HG03442 (cell line): ENCODE data around the gene COP1.

Experiments used
- ATAC-seq: cut with Tn5 transposase; IDR thresholded peaks from one replicate; pipeline ENCODE4 v1.9.1; 2021; ENCODE audit warnings: mild to moderate bottlenecking, moderate library complexity; ENCODE audit not compliant: unreplicated experiment

The COP1 gene

DNA sequence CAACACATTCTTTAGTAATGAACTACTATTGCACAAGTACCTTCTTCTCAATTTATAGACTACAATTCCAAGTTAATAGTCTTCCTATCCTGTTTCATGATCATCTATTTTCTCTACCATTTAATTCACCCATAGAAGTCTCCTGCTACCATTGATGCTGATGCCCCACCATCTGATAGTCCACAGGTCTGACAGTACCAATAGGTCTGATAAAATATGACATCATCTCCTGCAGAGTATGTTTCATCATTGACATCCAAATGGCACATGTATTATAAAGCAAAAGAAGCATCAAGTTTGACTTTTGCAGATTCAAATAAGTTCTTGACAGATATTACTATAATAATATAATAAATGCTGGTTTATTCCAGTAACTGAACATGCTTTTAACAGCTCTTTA is 5.5 kb downstream of the COP1 start:
- no peak for ATAC-seq

DNA sequence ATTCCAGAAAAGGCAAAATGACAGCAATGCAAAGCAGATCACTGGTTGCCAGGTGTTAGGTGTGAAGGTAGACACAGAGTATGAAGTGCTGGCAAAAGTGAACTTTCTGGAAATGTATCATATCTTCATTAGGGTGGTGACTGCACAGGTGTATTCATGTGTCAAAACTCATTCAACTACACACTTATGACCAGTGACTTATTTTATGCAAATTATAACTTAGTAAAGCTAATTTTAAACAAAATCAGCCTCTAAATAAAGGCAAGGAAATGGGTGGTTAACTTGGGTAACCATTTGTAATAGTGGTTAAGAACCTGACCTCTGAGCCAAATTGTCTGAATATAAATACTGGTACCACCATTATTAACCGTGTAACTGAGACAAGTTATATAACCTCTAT is 7.4 kb downstream of the COP1 start:
- ATAC-seq = no peak

DNA sequence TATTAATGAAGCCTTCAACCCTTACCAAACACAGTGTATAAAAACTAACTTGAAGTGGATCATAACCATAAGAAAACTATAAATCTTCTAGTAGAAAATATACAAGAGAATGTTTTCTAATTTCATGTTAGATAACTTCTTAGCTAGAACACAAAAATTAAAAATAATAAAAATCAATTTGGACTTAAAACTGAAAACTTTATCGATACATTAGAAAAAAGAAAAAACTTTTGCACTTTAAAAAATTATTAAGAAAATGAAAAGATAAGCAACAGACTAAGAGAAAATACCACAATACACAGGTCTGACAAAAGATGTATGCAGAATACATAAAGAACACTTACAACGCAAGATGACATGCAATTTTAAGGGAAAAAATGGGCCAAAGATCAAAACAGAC is 8.7 kb downstream of the COP1 start:
- ATAC-seq = no peak

DNA sequence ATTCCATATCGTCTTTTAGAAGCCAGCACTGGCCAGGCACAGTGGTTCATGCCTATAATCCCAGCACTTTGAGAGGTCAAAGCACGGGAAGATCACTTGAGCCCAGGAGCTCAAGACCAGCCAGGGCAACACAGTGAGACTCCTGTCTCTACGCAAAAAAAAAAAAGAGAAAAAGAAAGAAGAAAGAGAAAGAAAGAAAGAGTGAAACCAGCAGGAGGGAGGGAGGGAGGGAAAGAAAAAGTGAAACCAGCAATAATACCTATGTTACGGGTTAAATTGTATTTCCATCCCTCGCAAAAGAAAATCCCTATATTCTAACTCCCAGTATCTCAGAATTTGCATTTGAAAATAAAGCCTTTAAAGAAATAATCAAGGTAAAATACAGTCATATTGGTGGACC is 10.4 kb downstream of the COP1 start:
- ATAC-seq = no peak

DNA sequence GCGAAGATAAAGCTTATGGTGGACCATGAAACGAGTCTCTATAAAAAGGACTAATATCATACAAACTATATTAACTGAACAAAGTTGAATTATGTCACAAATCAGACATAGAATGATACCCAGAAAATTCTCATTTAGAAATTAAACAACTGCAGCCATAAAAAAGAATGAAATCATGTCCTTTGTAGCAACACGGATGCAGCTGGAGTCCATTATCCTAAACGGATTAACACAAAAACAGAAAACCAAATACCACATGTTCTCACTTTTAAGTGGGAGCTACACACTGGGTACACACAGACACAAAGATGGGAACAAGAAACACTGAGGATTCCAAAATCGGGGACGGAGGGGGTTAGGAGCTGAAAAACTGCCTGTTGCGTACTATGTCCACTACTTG is 11.5 kb downstream of the COP1 start:
- no peak for ATAC-seq

DNA sequence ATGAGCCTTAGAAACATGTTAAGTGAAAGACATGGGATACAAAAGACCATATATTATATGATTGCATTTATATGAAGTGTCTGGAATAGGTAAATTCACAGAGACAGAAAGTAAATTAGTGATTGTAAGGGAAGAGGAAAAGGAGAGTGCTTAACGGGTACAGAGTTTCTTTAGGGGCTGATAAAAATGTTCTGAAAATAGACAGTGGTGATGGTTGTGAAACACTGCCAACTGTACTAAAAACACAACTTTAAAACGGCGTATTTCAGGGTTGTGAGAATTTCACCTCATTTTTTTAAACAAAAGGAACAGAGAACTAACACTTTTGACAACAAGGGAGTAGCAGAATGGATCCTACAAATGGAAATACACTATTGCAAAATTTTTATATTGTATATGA is 13.4 kb downstream of the COP1 start:
- ATAC-seq = no peak

DNA sequence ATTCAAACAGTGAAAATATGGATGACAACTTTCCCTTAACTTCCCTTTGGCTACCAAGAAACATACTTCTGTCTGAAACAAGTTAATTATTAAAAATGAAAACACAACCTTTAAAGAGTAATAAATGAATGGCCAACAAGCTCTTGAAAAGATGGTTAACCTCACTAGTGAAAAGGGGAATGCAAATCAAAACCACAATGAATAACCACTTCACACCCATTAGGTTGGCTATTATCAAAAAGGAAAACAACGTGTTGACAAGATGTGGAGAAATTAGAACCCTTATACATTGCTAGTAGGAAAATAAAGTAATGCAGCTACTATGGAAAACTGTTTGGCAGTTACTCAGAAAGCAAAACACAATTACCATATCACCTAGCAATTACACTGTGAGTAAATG is 14.1 kb downstream of the COP1 start:
- peak; percentile 86 for ATAC-seq

DNA sequence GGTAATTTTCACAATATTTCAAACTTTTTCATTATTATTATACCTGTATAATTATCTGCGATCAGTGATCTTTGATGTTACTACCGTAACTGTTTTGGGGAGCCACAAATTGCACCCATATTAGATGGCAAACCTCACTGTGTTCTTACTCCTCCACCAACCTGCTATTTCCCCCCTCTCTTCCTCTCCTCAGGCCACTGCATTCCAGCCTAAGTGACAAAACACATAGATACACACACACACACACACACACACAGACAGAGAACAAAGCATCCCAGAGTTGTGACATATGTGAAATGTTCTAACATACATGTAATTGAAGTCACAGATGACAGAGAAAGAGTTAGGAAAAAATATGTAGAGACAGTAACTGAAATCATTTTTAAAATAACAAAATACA is 18.5 kb downstream of the COP1 start:
- no peak for ATAC-seq

DNA sequence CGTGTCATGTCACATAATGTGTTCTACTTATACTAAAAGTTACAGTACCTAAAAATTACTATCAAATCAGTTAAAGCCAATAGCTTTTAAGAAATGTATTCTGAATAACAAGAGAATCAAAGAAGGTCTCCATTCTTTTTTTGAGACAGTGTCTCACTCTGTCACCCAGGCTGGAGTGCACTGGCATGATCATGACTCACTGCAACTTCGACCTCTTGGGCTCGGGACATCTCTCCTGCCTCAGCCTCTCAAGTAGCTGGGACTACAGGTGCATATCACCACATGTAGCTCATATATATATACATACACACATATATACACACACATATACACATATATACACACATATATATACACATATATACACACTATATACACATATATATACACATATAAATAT is 20.1 kb downstream of the COP1 start:
- ATAC-seq = no peak

DNA sequence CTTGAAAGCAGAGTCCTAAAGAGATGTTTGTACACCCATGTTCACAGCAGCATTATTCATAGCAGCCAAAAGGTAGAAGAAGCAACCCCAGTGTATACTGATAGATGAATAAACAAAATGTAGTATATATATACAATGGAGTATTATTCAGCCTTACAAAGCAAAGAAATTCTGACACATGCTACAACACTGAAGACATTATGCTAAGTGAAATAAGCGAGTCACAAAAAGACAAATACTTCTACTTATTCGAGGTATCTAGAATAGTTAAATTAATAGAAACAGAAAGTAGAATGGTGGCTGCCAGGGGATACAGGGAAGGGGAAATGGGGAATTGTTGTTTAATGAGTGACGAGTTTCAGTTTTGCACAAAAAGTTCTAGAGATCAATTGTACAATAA is 23.5 kb downstream of the COP1 start:
- ATAC-seq = peak; percentile 63

DNA sequence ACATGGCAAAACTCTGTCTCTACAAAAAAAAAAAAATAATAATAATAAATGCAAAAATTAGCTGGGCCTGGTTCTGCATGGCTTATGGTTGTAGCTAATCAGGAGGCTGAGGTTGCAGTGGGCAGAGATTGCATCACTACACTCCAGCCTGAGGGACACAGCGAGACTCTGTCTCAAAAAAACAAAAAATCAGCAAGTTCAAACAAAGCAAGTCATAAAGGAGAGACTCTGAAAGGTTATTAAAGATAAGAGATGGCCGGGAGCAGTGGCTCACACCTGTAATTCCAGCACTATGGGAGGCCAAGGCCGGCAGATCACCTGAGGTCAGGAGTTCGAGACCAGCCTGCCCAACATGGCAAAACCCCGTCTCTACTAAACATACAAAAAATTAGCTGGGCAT is 28.8 kb downstream of the COP1 start:
- ATAC-seq = peak; percentile 13

DNA sequence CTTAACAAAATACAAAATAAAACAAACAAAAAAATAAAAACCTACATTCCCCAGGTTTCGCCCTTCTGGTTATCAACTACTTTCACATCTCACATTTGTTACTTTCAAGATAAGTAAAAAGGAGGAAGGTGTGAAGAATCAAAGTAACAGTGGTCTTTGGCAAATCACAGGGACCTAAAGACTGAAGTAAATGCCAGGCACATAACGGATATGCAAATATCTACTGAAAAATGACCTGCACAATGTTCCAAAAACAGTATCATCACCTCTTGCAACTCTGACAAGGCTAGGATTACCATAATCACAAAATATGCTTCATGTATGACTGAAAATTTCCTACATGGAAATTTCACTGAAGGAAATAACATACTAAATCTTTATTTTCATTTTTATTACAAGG is 29.3 kb downstream of the COP1 start:
- peak; percentile 91 for ATAC-seq

DNA sequence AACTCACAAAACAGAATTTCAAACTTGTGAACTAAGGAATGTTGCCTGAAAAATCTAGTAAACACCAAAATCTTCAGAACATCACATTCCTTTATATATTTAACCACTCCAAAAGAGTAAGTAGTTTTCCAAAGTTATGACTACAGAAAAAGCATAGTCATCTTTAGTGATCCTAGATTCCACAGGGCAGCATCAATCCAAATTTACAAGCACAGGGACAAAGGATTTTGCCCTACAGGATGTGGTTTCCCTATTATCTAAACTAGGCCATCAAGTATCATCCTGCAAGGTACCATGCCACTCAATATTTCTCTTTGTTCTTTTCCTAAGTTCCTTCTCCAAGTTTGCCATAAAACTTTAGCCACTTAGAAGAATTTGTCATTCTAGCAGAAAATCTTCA is 33.0 kb downstream of the COP1 start:
- ATAC-seq = no peak

DNA sequence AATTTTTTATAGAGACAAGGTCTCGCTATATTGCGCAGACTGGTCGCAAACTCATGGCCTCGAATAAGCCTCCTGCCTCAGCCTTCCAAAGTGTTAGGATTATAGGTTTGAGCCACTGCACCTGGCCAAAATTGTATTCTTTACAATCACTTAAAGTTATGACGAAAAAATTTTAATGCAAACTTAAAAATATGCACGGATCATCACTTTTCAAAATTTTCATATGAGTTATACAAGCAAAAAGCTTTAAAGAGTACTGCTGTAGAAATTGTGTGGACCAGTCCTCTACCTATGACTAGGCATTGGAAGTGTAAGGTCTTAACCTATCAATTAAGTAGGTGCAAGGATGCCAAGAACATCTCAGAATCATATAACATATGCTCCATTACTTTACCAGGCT is 34.9 kb downstream of the COP1 start:
- no peak for ATAC-seq

DNA sequence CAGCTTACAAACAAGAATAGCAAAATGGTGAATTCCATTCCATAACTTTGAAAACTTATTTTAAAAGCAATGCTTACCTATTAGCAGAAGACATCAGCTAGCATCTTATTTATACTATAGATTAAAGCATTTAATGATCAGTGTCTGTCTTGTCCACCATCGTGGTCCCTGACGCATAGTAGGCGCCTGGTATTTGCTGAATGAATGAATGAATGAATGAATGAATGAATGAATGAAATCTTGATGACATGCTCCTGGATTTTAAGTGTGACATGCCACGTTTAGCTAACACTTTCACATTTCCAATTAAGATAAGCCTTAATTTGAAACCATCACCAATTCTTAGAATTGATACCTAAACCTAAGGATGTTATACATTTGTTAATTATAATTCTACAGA is 39.9 kb downstream of the COP1 start:
- no peak for ATAC-seq

DNA sequence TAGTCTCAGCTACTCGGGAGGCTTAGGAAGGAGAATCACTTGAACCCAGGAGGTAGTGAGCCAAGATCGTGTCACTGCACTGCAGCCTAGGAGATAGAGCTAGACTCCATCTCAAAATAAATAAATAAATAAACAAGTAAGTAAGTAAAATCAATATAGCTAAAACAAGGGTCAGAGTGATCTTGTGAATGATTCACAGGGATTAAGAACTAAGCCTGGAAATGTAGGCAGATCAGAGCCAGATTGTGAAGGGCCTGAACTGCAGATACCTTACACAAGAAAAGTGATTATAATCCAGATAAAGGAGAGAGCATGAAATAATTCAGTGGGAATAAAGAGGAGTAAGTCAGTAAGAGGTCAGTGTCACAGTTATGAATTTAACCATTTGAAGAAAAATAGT is 41.5 kb downstream of the COP1 start:
- no peak for ATAC-seq

DNA sequence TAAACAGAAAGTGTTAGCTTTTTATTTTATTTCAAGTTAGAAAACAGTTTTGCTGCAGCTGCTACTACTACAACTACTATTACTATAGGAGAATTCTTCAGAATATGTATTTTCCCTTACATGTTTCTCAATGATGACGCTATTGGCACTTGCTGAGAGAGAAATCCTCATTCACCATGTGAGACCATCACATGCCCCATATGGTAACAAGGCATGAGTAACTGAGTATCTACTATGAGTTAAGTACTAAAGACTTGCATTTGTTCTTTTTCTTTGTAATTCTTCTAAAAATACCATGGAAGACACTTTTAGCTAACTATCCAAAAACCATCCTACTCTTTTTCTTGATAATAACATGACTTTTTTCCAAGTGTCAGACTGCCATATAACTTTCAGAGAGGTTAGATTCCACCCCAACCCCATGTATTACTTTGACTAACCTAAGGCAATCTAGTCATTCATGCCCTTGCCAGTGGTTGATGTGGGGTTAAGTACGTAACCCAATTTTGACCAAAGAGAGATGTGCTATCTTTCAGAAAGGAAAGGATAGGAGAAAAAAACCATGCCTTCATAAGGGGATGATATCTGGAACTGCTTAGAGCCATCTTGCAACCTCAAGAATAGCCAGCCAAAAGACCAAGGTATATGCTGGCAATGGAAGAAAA is 42.9 kb downstream of the COP1 start:
- no peak for ATAC-seq

DNA sequence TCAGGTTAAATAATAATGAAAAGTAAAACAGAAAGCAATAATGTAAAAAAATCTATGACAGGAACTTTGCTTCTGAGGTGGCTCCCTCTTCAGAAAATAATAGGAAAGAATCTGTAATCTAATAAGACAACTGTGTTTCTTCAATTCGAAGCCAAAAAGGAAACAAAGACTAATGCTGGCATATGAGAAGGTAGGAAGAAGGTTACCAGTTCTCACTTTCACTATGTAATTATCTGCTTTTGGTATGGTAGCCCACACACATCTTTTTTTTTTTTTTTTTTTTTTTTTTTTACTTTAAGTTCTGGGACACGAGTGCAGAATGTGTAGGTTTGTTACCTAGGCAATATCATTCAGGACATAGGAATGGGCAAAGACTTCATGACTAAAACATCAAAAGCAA is 47.1 kb downstream of the COP1 start:
- ATAC-seq = no peak

DNA sequence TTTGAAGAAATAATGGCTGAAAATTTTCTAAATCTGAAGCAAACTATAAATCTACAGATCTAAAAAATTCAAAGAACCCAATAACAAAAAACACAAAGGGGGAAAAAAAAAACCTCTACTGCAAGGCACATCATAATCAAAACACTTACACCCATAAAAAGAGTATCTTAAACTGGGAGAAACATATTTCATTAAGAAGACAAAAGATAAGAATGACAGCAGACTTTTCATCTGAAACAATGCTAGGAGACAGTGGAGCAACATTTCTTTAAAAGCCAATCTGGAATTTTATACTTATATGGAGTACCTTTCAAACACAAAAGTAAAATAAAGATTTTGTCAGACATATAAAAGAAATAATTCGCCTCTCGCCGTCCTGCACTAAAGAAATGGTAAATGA is 49.1 kb downstream of the COP1 start:
- ATAC-seq = no peak

DNA sequence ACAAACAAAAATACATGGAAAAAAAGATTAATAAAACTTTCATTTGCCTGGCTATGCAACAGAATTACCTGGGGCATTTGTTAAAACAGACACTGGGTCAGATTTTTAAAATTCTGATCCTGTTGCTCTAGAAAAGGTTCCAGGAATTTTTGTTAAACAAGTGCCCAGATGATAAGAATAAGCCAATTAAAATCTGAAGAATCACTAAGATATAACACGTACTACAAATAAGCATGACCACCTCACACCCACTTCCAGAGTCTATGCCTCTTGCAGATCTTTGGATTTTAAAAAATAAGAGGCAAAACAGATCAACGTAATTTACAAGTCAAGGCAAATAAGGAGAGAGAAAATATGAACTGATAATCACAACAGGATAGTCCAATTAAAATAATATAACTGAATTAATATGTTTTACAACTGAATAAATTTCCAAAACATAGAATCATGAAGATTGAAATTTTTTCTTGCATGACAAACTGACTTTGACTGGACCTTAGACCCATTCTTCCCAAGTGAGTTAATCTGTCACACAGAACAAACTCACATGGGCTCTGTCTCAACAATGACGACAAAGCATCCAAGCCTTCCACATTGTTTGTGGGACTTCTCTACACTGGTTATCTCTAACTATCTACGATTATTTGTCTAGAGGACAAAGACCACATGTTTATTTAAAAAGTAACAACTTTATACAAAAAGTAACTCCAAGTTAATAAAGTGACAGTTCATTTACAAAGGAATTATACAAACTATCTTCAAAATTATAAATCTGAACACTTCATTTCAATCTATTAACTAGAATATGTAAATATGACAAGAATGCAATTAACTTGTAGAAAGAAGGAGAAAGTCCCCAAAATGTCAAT is 56.9 kb downstream of the COP1 start:
- ATAC-seq = no peak

DNA sequence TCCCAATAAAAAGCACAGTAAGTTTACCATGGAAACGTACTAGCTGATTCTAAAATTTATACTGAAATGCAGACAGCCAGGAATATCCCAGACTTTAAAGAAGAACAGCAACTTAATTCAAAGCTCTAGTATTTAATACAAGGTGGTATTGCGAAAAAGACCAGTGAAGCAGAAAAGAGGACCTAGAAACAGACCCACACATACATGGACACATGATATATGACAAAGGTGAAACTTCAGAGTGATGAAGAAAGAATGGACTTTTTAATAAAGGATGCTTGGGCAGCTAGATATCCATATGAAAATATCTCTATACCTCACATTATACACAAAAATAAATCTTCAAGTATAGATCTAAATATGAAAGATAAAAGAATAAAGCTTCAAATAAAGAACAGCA is 62.6 kb downstream of the COP1 start:
- ATAC-seq = no peak

DNA sequence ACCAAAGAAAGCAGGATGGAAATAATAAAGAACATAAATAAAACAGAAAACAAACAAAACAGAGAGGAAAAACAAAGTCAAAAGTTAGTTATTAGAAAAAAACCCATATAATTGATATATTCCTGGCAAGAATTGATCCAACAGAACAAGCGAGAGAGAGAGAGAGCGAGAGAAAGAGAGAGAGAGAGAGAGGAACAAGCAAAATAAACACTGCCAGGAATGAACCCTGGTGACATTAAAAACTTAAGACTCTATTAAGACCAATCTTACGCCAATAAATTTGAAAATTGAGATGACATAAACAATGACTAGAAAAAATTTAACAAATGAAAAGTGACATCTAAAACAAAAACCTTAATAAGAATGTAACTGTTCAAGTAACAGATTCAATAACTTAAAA is 64.1 kb downstream of the COP1 start:
- ATAC-seq = no peak

DNA sequence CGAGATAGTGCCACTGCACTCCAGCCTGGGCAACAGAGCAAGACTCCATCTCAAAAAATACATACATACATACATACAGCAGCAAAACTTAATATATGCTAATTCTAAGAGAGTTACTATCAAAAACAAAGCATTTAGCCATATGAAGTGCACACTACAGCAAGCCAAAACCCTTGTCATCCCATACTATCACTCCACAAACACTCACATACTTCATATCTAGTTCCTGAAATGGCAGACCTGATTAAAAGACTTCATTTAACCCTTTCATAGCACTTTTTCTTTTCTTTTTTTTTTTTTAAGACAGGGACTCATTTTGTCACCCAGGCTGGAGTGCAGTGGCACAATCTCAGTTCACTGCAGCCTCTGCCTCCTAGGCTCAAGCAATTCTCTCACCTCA is 65.6 kb downstream of the COP1 start:
- ATAC-seq = no peak
